ENCODE results near the gene IDH2.
"Not testable (repeated sequence)": the region's sequence is repeated elsewhere in the genome, so short reads cannot be mapped to it uniquely, and the experiment has no call there.

Gene IDH2

GRCh38 chr15:90101969-90102890 is at the start of gene IDH2:
IDH2 (minus strand) TSS chr15:90102468; CDS start chr15:90102390, 78 bp downstream.
- peak in 1 of 2 donors; percentile 55 for DNase-seq (ENCODE audit: extremely low read depth in 1 of 2, low read depth in 1 of 2)

- not testable (repeated sequence) for DNase-seq (ENCODE audit: extremely low read depth in 1 of 2, low read depth in 1 of 2)
Measured at GRCh38 chr15:90150551-90150950, 48.3 kb upstream of the IDH2 start.

GRCh38 chr15:90149609-90150340 is 47.5 kb upstream of the IDH2 start:
- no peak for DNase-seq (ENCODE audit: extremely low read depth in 1 of 2, low read depth in 1 of 2)

- DNase-seq (ENCODE audit: extremely low read depth in 1 of 2, low read depth in 1 of 2) = not testable (repeated sequence)
Measured at GRCh38 chr15:90146198-90146761, 44.0 kb upstream of the IDH2 start.

- no peak for DNase-seq (ENCODE audit: extremely low read depth in 1 of 2, low read depth in 1 of 2)
Measured at GRCh38 chr15:90145761-90146160, 43.5 kb upstream of the IDH2 start.

GRCh38 chr15:90145259-90145658 is 43.0 kb upstream of the IDH2 start:
- no peak for DNase-seq (ENCODE audit: extremely low read depth in 1 of 2, low read depth in 1 of 2)

- DNase-seq (ENCODE audit: extremely low read depth in 1 of 2, low read depth in 1 of 2) = peak in 1 of 2 donors; percentile 34
Measured at GRCh38 chr15:90143166-90143655, 40.9 kb upstream of the IDH2 start.

- peak in 1 of 2 donors; percentile 12 for DNase-seq (ENCODE audit: extremely low read depth in 1 of 2, low read depth in 1 of 2)
Measured at GRCh38 chr15:90142216-90143165, 40.2 kb upstream of the IDH2 start.

- DNase-seq (ENCODE audit: extremely low read depth in 1 of 2, low read depth in 1 of 2) = no peak
Measured at GRCh38 chr15:90141646-90142045, 39.4 kb upstream of the IDH2 start.

GRCh38 chr15:90139549-90139948 is 37.3 kb upstream of the IDH2 start:
- DNase-seq (ENCODE audit: extremely low read depth in 1 of 2, low read depth in 1 of 2) = not testable (repeated sequence)

GRCh38 chr15:90138071-90138833 is 36.0 kb upstream of the IDH2 start:
- no peak for DNase-seq (ENCODE audit: extremely low read depth in 1 of 2, low read depth in 1 of 2)

- DNase-seq (ENCODE audit: extremely low read depth in 1 of 2, low read depth in 1 of 2) = no peak
Measured at GRCh38 chr15:90132437-90132836, 30.2 kb upstream of the IDH2 start.

GRCh38 chr15:90131848-90132247 is 29.6 kb upstream of the IDH2 start:
- no peak for DNase-seq (ENCODE audit: extremely low read depth in 1 of 2, low read depth in 1 of 2)

- DNase-seq (ENCODE audit: extremely low read depth in 1 of 2, low read depth in 1 of 2) = no peak
Measured at GRCh38 chr15:90130291-90130690, 28.0 kb upstream of the IDH2 start.

GRCh38 chr15:90126596-90127435 is 24.5 kb upstream of the IDH2 start:
- no peak for DNase-seq (ENCODE audit: extremely low read depth in 1 of 2, low read depth in 1 of 2)

- no peak for DNase-seq (ENCODE audit: extremely low read depth in 1 of 2, low read depth in 1 of 2)
Measured at GRCh38 chr15:90126022-90126421, 23.8 kb upstream of the IDH2 start.

- no peak for DNase-seq (ENCODE audit: extremely low read depth in 1 of 2, low read depth in 1 of 2)
Measured at GRCh38 chr15:90124507-90124906, 22.2 kb upstream of the IDH2 start.

- no peak for DNase-seq (ENCODE audit: extremely low read depth in 1 of 2, low read depth in 1 of 2)
Measured at GRCh38 chr15:90121086-90121485, 18.8 kb upstream of the IDH2 start.

GRCh38 chr15:90119367-90119766 is 17.1 kb upstream of the IDH2 start:
- DNase-seq (ENCODE audit: extremely low read depth in 1 of 2, low read depth in 1 of 2) = no peak

Measured in activated CD8-positive, alpha-beta memory T cell treated with anti-CD3 and anti-CD28 coated beads for 1 hour (primary cell).